Sciatic nerve (tissue), 2 donors: ENCODE measurements around the gene FCHO2. TPM values are rescaled to one million over a fixed set of nuclear protein-coding genes. Genes with fewer than 3 reads are reported as not detected.
A peak's percentile ranks its signal among the peaks of the same experiment; 100 is the strongest.

Experiments used
- ATAC-seq: fragments of 200-7000 bp; cut with Tn5 transposase; one replicate; pipeline ENCODE4 v1.9.1; 2020; ENCODE audit warnings: mild to moderate bottlenecking, moderate library complexity
- DNase-seq: peaks from one replicate; pipeline ENCODE4 v3.0.0-alpha.2; 2020; ENCODE audit warnings: low spot score
- intact Hi-C: fragments of 100-400 bp; cut with DNase I; formaldehyde crosslinking; loops from one replicate; pipeline ENCODE4 v1.14.2; 2022
- total RNA-seq: library from RNA; stranded (reverse); fragmentation: NEBNext Ultra II Directional; extraction: Animal tissue kit (Norgen Biotek cat#: 25700); gene quantifications from one replicate; pipeline ENCODE4 v1.2.1, GENCODE V29; 2021
- donor health status: DM: no; HTN: no; CAD: no.
- donor health status: DM: no; HTN: no; CAD: no.

The FCHO2 gene
- total RNA-seq, 1 donor from 2014 or later: 50.7 TPM

DNA sequence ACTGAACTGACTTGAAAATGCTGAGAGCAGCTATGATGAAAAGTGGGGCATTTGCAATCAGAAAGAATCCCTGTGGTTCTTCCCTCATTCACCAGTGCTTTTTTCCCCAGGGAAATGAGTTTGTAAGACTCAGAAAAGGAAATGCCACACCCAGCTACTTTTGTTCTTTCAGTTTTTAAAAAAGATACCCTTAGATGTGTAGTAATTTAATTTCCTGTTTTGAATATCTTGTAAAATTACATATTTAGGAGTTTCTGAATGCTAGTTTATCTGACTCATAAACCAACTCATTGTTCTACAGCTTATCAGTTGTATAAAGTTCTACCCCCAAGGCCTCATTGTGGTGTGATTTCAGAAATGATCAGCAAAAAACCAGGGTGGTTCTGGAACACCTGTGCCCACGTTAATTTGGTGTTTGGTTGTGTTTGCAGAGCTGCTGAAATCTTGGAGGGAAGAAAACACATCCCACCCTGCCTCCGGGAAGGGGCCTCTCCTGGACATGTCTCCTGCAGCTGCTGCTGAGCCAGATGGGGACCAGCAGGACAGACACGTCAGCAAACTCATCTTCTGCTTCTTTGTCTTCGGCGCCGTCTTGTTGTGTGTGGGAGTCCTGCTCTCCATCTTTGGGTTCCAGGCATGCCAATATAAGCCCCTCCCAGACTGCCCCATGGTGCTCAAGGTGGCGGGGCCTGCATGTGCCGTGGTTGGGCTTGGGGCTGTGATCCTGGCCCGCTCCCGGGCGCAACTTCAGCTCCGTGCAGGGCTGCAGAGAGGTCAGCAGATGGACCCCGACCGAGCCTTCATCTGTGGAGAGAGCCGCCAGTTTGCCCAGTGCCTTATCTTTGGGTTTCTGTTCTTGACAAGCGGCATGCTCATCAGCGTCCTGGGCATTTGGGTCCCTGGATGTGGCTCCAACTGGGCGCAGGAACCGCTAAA is 167.3 kb downstream of the FCHO2 start:
- intact Hi-C loops: no loop called here
- DNase-seq: no peak
- ATAC-seq: no peak

- DNase-seq: no peak
- intact Hi-C loops: no loop called here
- ATAC-seq: no peak
These were observed 169.4 kb downstream of the FCHO2 start for GRCh38 chr5:73125289-73125688.

DNA sequence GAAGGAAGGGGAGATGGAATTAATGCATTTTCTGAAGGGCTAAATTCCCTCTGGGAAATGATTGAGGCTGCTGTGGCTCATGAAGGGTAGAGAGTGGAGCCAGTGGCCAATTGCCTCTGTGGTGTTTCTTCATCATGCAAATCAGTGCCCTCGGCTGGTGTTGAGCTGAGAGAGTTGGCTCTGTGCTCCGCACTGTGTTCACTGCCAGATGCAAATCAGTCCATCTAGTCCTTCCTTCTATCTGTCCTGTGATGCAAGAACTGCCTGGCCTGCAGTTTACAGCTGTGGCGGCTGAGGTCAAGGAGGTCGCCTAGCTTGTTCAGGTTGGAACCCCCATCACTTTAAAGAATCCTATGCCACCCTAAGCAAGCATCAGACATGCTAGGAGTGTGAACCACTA is 170.5 kb downstream of the FCHO2 start:
- ATAC-seq (no peak), DNase-seq (no peak)
- intact Hi-C loops: no loop called here

DNA sequence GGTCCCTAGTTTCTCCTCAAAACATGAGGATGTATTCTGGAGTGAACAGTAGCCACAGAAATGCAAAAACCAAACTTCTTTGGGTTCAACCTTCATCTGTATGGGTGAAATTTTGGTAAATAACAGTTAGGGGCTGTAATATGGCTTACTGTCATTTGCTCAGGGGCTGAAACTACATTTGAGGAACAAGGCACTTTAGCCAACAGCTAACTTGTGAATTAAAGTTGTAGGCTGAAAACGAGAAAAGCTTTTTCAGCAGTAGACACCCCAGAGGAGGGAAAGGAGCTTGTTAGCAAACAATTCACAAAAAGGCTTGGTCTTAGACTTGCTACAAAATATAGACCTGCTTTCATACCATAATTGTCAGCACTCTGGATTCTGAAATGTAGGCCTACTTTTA is 171.1 kb downstream of the FCHO2 start:
- no peak for ATAC-seq
- DNase-seq: no peak
- intact Hi-C loops: no loop called here

DNA sequence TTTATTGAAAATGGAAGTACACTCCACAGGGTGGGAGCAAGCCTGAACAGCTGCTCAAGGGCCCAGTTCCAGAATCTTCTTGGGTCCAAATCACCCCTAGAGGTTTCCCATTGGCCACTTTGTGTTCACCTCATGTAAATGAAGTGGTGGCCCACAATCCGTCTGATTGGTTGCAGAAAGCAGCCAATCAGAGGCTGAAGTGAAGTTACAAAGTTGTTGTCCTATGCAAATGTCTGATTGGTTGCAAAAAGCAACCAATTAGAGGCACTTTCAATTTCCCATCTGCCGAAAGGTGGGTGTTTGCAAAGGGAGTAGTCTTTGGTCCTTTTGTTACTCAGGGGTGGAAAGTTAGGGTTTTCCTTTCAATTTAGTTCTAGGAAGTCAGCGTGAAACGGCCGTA is 173.3 kb downstream of the FCHO2 start:
- ATAC-seq: no peak
- intact Hi-C loops: no loop called here
- no peak for DNase-seq

DNA sequence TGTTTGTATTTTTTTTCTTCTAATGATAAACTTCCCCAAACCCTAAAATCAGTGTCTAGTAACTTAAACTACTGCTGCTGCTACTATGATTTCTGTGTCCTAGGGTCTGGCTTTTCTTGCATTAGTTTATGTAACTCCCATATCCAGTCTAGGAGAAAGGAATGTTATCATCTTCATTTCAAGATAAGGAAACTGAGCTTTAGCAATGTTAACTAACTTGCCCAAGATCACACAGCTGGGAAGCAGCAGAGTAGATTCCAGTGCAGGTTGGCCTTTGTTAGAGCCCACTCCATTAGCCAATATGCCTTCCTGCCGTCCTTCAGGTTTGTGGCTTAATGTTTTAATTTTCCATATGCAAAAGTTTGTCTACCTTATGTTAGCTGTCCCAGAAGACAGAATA is 175.0 kb downstream of the FCHO2 start:
- DNase-seq: no peak
- ATAC-seq: no peak
- intact Hi-C loops: no loop called here

DNA sequence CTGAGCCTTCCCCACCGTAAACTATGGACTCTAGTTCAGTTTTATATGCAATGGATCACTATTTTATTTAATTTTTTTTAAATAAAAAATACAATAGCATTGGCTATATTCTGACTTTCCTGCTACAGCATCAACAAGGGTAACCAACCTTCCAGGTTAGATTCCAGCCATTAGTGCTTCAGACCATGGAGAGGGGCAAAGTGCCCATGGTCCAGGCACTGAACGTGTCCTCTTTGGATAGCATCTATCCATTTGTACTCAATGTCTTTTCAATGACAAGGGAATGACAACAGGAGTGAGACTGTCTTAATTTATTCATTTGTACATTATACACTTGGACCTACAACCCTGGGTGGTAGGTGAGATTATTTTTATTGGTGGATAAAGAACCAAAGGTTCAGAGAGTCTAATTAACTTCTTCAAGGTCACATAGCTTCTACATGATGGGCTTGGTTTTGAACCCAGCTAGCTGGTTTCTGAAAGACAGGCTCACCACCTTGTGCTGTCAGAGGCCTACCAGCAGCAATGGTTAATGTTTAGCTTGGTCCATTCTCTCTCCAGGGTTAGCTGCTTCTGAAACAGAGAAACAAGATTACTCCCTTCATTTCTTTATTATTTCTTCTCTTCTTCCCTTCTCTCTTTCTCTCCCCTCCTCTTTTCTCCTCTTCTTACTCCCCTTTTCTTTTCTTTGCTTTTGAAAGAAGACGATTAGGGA is 176.0 kb downstream of the FCHO2 start:
- intact Hi-C loops: no loop called here
- no peak for ATAC-seq
- DNase-seq: no peak

GRCh38 chr5:73132759-73133158 is 176.9 kb downstream of the FCHO2 start:
- DNase-seq (no peak), ATAC-seq (no peak)
- intact Hi-C loops: no loop called here

GRCh38 chr5:73135021-73135420 is 179.2 kb downstream of the FCHO2 start:
- no peak for ATAC-seq
- intact Hi-C loops: no loop called here
- DNase-seq: no peak

DNA sequence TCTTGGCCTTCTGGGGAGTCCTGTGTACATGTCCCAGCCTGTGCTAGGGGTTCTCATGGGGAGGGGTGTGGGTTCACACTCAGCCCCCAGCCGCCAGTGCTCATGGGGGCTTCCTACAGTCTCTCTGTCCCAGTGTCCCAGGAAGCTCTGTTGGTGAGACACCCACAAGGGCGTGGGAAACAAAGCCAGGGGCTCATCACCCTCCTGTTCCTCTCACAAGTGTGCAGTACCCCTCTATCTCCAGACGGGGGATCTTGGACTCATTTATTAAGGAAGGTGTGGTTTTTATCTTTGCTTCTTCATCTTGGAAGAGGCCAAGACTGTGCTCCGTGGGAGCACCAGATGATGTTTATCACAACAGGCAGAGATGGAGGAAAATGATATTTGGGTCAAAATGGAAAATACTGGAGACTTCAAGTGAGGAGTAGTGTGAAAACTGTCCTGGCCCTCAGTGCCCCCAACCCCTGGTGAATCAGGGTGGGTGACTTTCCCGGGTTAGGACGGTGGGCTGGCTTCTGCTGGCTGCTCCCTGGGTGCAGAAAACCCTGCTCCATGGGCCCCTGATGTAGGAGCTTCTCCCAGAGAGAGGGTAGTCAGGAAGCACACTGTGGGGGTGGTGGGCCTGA is 179.7 kb downstream of the FCHO2 start:
- intact Hi-C loops: no loop called here

GRCh38 chr5:73136055-73136562 is 180.3 kb downstream of the FCHO2 start:
- peak; percentile 36 for ATAC-seq
- no peak for DNase-seq
- intact Hi-C loops: no loop called here

More for the DNA sequence above, 179.7 kb downstream of the FCHO2 start:
- DNase-seq: no peak
- peak; percentile 83 for ATAC-seq

DNA sequence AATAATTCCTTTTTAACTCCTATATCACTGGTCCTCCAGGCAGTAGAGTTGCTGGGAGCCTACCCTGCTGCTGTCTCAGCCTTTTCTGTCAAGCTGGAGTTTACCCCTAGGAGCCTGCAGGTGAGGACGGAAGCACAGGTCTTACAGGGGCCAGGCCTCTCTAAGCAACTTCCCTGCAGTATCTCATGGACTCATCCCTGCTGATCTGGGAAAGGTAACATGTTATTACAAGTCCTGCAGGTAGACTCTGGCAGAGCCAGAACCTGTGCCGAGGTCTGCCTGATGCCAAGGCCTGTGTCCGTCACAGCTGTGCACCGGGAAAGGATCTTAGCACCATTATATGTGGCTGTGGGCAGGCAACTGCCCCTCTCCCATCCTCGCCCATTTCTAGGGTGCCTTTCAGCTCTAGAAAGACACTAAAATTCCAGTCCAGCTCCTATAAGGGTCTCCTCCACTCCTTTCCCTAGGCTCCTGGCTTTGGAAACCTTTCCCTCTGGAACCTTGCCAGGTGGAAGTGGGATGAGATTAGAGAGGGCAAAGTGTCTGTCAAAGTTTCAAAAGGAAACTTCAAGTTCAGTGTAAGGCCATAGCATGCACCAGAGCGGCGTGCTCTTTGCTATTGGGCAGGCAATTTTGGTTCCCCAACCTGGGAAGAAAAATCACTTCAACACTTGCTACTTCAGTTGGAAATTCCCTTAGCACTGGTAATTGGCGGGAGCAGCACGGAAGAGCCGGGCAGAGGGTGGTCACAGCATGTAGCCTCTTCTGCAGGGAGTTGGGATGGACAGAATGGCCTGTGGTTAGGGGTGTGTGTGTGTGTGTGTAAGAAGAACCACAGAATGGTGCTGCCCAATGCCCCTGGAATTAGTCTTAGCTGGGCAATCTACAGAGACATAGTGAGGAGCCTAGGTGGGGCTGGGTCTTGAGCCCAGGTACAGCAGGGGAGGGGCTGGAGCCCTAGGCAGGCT is 182.0 kb downstream of the FCHO2 start:
- peak; percentile 18 for DNase-seq
- no peak for ATAC-seq
- intact Hi-C loops: no loop called here

DNA sequence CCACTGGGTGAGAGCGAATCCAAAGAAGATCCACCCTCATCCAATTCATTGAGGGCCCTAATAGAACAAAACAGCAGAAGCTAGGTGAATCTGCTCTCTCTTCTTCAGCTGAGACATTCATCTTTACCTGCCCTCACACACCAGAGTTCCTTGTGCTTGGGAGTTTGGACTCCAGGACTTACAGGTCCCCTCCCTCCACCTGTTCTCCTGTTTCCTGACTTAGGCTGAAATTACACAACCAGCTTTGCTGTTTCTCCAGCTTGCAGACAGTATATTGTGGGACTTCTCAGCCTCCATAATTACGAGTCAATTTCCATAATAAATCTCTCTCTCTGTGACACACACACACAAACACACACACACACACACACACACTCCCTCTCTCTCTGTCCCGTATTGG is 183.6 kb downstream of the FCHO2 start:
- DNase-seq (no peak), ATAC-seq (no peak)
- intact Hi-C loops: no loop called here

Other genes with a start within 250 kb of the FCHO2 start
- gene TNPO1, start 139.4 kb upstream of the FCHO2 start, total RNA-seq: 98.3 TPM
- 1.0 TPM for gene TMEM171, start 164.5 kb downstream of the FCHO2 start, total RNA-seq
- gene TMEM174, start 217.2 kb downstream of the FCHO2 start, total RNA-seq: not detected